Cardiac muscle cell (in vitro differentiated cells and primary cell): Measurements from ENCODE around the gene AKR1C2. TPM values are rescaled to one million over a fixed set of nuclear protein-coding genes. Genes with fewer than 3 reads are reported as not detected.
"Not testable (repeated sequence)": the region's sequence is repeated elsewhere in the genome, so short reads cannot be mapped to it uniquely, and the experiment has no call there.

Source experiments
- DNase-seq, 2 donors: peaks; one replicate each; pipeline versions ENCODE4 v3.0.0 to v3.0.0-alpha.2; 2010 to 2017; ENCODE audit warnings: low read depth in 1 of 2, low spot score in 1 of 2
- H3K27ac ChIP-seq: fragments of 200-600 bp; sonication (generic); 2 replicates; pipeline ENCODE4 v1.5.1; 2016
- H3K27me3 ChIP-seq: fragments of 200-600 bp; sonication (generic); 2 replicates; pipeline ENCODE4 v1.6.0; 2016; ENCODE audit warnings: control low read depth
- H3K36me3 ChIP-seq: fragments of 200-600 bp; sonication (generic); 2 replicates; pipeline ENCODE4 v1.5.1; 2016; ENCODE audit warnings: control low read depth
- H3K4me1 ChIP-seq: fragments of 200-600 bp; sonication (generic); 2 replicates; pipeline ENCODE4 v1.8.1; 2017; ENCODE audit warnings: low read depth, mild to moderate bottlenecking, mixed run types
- H3K4me3 ChIP-seq: fragments of 200-600 bp; sonication (generic); 2 replicates; pipeline ENCODE4 v1.5.1; 2016; ENCODE audit warnings: mild to moderate bottlenecking
- H3K9me3 ChIP-seq: fragments of 200-600 bp; sonication (generic); 2 replicates; pipeline ENCODE4 v1.5.1; 2017; ENCODE audit warnings: low read depth, mild to moderate bottlenecking, control low read depth
- CTCF ChIP-seq: IDR thresholded peaks from 2 replicates; pipeline ENCODE4 v1.5.1; 2012; ENCODE audit warnings: low read depth, mild to moderate bottlenecking, low read length
- polyA plus RNA-seq: library from polyadenylated mRNA; unstranded; fragments of >200 nt; fragmentation: Nextera tagmentation; extraction: Ambion mirVana; gene quantifications from 2 replicates; pipeline ENCODE4 v1.2.1, GENCODE V29; 2016
- total RNA-seq: library from RNA; depleted of rRNA; stranded (reverse); fragments of >200 nt; gene quantifications from 2 replicates; pipeline ENCODE4 v1.2.3, GENCODE V29; 2016

Gene AKR1C2
- total and polyA plus RNA-seq, 2 experiments from 2014 or later = 1.0 to 4.7 TPM

DNA sequence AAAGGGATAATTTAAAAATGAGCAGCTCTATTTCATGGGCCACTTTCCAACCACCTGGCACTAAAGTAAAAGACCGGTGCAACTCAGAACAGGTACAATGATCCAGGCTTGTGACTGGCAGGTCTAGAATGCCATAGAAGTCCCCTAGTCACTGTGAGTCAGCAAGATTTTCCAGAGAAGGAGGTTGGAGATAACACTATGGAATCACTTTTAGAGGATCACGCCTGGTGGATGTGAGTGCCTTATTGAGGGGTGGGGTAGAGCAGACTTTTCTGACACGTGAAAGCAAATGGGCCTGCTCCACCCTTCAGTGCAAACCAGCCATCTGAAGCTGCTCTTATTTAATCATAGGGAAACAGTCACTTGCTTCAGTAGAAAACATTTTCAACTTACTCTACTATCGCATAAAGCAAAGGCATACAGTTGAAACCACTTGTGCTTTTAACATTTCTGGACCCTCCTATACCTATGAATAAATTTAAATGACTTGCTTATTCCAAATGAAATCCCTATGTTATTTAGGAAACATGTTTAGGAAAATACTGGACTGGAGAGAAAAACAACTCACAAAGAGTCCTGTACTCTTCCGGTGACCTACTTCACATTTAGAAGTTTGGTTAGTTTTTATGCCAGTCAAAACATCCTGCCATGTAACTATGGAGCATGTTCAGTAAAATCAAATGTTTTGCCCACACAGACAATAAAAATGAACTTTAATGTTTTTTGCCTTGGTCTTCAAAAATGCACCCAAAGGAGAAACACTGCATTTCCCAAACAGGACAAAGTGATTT is 61.9 kb downstream of the AKR1C2 start:
- Histone ChIP-seq H3K4me1 (no peaks in the 10 kb centered on the region), H3K36me3 (no peaks in the 10 kb centered on the region), H3K4me3 (no peak overlapping the region), H3K9me3 (no peaks in the 10 kb centered on the region), H3K27me3 (no peaks in the 10 kb centered on the region), H3K27ac (no peak overlapping the region)
- no peak for TF ChIP-seq CTCF
- DNase-seq = no peak

GRCh38 chr10:4940909-4941308 is 62.7 kb downstream of the AKR1C2 start:
- H3K27me3 ChIP-seq, H3K36me3 ChIP-seq, H3K9me3 ChIP-seq, H3K4me1 ChIP-seq, DNase-seq, H3K4me3 ChIP-seq, H3K27ac ChIP-seq: not testable (repeated sequence)

DNA sequence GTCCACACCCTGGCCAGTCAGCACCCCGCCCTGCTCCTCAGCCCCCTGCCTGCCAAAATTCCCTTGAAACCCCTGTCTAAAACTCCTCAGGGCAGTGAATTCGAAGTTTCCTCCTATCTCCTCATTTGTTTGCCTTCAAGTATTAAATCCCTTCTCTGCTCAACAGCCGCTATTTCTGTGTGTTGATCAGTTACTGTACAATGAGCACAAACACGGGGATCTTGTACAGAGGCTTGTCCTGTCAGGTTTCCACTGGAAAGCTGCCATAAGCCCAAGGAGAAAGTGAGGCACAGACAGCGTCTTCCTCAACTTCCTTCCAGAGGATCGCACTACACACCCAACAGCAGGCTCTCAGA is 63.6 kb downstream of the AKR1C2 start:
- H3K36me3 ChIP-seq, H3K9me3 ChIP-seq, H3K4me3 ChIP-seq, H3K4me1 ChIP-seq, H3K27ac ChIP-seq, DNase-seq, H3K27me3 ChIP-seq: not testable (repeated sequence)

GRCh38 chr10:4939224-4940072 is 64.2 kb downstream of the AKR1C2 start:
- H3K4me1 ChIP-seq = no peaks in the 10 kb centered on the region
- no peak overlapping the region for H3K4me3 ChIP-seq
- DNase-seq = no peak
- no peak for TF ChIP-seq CTCF
- no peaks in the 10 kb centered on the region for H3K27me3 ChIP-seq
- H3K27ac ChIP-seq = no peak overlapping the region
- H3K36me3 ChIP-seq = no peaks in the 10 kb centered on the region
- H3K9me3 ChIP-seq = no peaks in the 10 kb centered on the region

Other genes with a start within 250 kb of the AKR1C2 start
- gene AKR1E2, start 177.7 kb downstream of the AKR1C2 start, total RNA-seq = 1.8 and 6.6 TPM in 2 replicates
- gene AKR1E2, start 177.7 kb downstream of the AKR1C2 start, polyA plus RNA-seq = 0.68 and 3.3 TPM in 2 replicates
- gene AKR1C1, start 40.4 kb downstream of the AKR1C2 start, total RNA-seq = 5.5 and 22.5 TPM in 2 replicates
- gene AKR1C1, start 40.4 kb downstream of the AKR1C2 start, polyA plus RNA-seq = 16.2 and 45.1 TPM in 2 replicates
- gene AKR1C3, start 90.6 kb upstream of the AKR1C2 start, total RNA-seq = 3.0 and 7.7 TPM in 2 replicates
- gene AKR1C3, start 90.6 kb upstream of the AKR1C2 start, polyA plus RNA-seq = 6.8 and 8.6 TPM in 2 replicates
- gene AKR1C8, start 181.3 kb upstream of the AKR1C2 start, total RNA-seq = not detected in 2 replicates
- gene AKR1C8, start 181.3 kb upstream of the AKR1C2 start, polyA plus RNA-seq = not detected in 2 replicates
- not detected in 2 replicates for gene AKR1C4, start 193.0 kb upstream of the AKR1C2 start, total RNA-seq
- not detected in 2 replicates for gene AKR1C4, start 193.0 kb upstream of the AKR1C2 start, polyA plus RNA-seq